ENCODE measurements around the gene ZNF438.
"Not testable (repeated sequence)": the region's sequence is repeated elsewhere in the genome, so short reads cannot be mapped to it uniquely, and the experiment has no call there.

ZNF438 gene

GRCh38 chr10:31042670-31043069 lies 11.0 kb upstream of the ZNF438 start:
- no peak for DNase-seq

- no peak for DNase-seq
Observed at GRCh38 chr10:31041011-31041410, 9.3 kb upstream of the ZNF438 start.

DNA sequence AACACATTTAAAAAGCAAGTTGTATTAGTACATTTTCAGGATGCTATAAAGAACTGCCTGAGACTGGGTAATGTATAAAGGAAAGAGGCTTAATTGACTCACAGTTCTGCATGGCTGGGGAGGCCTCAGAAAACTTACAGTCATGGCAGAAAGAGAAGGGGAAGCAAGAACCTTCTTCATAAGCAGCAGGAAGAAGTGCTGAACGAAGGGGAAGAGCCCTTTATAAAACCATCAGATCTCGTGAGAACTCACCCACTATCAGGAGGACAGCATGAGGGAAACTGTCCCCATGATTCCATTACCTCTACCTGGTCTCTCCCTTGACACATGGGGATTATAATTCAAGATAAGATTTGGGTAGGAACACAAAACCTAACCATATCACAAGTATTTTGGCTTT lies 7.3 kb upstream of the ZNF438 start:
- DNase-seq = not testable (repeated sequence)

DNA sequence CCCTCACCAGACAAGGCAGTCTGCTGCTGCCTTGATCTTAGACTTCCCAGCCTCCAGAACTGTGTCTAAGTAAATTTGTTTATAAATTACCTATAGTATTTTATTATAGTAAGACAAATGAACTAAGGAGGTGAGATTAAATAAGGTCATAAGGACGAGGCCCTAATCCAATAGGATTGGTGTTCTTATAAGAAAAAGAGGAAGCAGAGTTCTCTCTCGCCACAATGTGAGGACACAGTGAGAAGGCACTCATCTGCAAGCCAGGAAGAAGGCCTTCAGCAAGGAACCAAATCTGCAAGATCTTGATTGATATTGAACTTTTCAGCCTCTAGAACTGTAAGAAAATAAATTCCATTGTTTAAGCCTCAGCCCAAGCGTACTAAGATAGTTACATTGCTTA lies 6.1 kb upstream of the ZNF438 start:
- DNase-seq = no peak

DNA sequence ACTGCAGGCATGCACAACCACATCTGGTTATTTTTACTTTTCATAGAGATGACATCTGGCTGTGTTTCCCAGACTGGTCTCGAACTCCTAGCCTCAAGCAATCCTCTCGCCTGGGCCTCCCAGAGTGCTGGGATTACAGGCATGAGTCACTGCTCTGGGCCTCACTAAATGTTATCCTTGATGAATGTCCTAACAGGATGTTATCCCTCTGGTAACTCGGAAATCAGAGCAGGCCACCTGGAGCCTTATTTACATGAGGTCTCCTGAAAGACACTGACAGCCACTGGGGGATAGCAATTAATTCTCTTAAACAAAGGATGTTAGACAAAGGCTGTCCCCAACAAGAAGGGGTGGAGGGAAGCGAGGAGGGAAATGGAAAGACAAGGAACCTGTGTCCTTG lies 4.5 kb upstream of the ZNF438 start:
- DNase-seq = no peak

GRCh38 chr10:31035266-31035798 lies 3.7 kb upstream of the ZNF438 start:
- DNase-seq = no peak

DNA sequence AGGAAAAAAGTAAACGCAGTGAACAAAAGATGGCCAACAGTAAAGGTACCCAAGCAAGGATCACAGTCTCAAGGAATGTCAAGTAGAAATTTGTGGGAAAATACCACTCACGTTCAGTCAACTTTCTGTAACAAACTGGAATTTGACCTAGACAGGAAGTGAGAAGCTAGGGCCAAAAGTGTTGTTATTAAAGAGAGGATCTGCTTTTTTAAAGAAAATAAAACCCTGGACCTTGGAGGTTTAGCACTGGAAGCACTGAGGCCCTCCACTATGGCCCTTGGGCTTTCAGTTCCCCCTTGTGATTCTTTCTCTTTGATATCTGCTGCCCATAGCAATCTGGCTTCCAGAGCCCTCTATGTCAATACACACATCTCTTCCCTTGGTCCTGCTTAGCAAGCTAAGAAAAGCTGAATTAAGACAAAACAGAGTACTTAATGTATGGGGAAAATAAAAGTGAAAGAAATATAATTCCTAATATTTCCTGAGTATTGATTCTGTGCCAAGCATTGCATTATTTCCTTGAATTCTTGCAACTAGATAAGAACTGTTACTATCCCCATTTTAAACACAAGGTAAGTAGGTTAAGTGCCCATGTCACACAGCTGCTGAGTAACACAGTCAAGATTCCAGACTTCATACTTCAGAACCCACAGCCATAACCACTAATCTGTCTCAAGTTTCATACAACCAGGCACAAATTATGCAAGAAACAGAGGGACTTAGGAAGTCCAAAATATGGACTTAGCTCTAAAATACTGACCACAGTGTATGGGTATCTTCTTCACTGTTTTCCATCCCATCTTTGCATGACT lies 2.6 kb upstream of the ZNF438 start:
- DNase-seq = no peak

- DNase-seq = no peak
Observed at GRCh38 chr10:31033147-31033546, 1.5 kb upstream of the ZNF438 start.

DNA sequence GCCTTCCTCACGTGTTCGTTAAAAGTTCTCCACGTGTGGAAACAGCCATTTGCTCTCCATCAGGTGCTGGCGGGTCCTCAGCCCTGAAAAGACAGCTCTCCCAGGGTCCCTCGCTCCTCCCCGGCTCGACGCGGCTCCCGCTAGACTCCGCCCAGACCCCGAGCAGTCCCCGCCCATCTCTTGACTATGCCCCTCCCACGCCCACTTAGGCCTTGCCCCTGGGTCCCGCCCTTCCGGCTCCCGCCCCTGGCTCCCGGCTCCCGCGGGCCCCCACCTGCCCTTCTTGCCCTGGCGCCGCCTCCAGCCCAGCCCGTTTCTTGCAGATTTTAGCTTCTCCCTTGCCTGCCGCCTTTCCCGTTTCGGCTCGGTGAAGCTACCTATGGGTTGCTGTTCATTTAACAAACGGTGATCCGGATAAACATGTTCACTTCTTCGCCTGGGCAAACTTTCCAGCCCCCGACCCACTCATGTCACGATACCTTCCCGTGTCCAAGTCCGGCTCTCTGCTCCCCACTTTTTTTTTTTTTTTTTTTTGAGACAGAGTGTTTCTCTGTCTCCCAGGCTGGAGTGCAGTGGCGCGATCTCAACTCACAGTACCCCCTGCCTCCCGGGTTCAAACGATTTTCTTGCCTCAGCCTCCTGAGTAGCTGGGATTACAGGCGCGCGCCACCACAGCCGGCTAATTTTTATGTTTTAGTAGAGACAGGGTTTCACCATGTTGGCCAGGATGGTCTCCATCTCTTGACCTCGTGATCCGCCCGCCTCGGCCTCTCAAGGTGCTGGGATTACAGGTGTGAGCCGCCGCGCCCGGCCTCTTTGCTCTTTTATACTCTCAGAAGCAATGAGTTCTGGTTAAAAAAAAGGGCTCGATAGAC lies 830 bp upstream of the ZNF438 start:
- peak; percentile 96 for DNase-seq

- peak; percentile 1 for DNase-seq
Observed at GRCh38 chr10:31031205-31031557, 484 bp downstream of the ZNF438 start.

DNA sequence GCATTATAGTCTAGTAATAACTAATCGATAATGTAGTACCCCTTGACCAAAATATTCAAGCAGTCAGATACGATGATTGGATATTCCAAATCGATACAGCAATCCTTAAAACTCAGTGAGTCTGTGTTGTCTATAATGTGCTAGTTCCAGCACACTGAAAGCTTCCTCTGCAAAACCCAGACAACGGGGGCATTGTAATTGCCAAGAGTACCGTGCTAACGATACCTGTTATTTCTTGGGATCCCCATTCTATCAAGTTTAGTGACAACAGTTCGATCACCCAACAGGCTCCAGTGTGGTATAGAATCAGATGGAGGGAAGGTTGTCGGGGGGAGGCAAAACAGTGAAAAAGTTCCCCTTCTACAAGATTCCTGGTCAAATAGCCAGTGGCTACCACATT lies 865 bp downstream of the ZNF438 start:
- no peak for DNase-seq

DNA sequence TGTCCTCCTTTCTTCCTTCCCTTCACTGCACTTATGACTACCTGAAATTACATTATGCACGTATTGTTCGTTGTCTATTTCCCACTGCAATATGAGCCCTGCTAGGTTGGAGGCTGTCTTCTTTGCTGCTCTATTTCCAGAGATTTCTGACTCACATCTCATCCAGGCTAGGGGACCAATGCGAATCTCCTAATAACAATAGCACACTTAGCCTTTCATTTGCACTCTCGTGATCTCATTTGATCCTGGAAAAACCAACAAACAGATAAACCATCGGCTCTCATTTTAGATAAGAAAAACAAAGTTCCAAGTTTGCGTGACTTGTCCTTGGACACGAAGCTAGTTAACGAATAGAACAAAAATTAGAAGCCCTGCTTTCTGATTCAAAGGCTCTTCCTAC lies 1.4 kb downstream of the ZNF438 start:
- DNase-seq = no peak

- DNase-seq = no peak
Observed at GRCh38 chr10:31028081-31028480, 3.6 kb downstream of the ZNF438 start.

DNA sequence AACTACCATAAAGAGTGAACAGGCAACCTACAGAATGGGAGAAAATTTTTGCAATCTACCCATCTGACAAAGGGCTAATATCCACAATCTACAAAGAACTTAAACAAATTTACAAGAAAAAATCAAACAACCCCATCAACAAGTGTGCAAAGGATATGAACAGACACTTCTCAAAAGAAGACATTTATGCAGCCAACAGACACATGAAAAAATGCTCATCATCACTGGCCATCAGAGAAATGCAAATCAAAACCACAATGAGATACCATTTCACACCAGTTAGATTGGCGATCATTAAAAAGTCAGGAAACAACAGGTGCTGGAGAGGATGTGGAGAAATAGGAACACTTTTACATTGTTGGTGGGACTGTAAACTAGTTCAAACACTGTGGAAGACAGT lies 5.4 kb downstream of the ZNF438 start:
- not testable (repeated sequence) for DNase-seq

- no peak for DNase-seq
Observed at GRCh38 chr10:31025142-31025541, 6.5 kb downstream of the ZNF438 start.

GRCh38 chr10:31023558-31023957 lies 8.1 kb downstream of the ZNF438 start:
- no peak for DNase-seq

- DNase-seq = no peak
Observed at GRCh38 chr10:31020209-31020608, 11.5 kb downstream of the ZNF438 start.

DNA sequence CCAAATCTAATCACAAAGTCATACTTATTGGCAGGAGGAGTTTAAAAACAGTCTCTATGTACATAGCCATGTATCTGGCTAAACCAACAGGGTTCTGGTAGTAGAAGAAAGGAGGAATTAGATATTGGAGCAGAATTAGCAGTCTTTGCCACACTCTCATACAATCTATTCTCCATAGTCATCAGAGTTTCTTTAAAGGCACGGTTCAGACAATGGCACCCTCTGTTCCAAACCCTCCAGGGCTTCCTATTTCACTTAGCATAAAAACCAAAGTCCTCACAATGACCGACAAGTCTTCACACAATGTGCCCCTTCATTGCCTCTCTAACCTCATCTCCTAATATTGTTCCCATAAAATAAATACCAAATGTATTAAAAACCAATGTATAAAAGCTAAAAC lies 12.7 kb downstream of the ZNF438 start:
- no peak for DNase-seq

- DNase-seq = no peak
Observed at GRCh38 chr10:31018356-31018750, 13.3 kb downstream of the ZNF438 start.

DNA sequence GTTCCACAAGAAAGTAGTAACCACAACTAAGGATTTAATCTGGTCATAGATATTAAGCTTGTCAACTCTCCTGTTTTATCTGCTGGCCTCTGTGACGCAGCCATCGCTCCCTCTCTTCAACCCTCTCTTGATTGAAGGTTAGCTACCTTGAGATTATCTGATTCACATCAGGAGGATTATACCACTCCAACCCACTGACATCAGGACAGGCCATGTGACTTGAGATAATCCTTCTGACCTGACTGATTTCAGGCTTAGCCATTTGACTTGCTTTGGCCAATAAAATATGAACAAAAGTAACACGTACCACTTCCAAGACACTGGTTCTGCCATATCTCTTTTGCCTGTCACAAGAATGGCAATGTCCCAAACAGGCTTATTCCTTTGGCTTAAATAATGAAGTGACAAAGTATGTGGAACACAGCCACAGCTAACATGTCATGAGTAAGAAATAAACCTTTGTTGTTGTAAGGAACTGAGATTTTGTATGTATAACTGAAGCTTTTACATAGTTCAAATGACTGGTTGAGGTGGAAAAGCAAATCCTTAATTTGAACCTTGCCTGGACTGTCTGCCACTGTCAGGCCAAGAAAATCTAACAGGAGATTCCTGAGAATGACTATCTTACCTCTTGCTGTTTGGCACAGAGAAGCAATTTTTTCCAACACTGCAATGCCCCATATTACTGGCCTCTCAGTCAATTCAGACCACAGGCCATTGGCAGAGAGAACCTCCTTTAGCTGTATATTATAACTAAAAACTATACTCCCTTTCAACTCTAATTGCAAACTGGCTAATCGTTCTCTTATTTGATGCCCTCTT lies 13.9 kb downstream of the ZNF438 start:
- no peak for DNase-seq

DNA sequence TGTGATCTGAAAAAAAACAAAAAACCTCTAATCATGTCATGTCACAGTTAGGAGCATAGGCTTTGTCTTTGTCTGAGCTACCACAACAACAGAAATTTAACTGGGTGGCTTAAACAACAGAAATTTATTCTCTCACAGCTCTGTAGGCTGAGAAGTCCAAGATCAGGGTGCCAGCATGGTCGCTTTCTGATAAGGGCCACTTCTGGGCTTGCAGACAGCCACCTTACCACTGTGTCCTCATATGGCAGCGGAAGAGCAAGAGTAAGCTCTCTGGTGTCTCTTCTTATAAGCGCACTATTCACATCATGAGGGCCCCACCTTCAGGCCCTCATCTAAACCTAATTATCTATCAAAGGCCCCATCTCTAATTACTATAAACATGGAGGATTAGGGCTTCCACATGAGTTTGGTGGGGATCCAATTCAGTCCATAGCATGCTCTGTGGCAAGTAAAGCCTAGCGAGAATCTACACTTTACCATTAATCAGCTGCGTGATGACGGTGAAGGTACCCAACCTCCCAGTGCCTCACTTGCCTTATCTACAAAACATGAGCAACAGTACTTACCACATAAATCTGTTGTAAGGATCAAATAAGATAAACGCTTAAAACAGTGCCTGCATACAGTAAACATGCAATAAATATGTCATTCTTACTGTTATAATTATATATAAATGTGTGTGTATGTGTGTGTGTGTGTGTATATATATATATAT lies 17.3 kb downstream of the ZNF438 start:
- no peak for DNase-seq

DNA sequence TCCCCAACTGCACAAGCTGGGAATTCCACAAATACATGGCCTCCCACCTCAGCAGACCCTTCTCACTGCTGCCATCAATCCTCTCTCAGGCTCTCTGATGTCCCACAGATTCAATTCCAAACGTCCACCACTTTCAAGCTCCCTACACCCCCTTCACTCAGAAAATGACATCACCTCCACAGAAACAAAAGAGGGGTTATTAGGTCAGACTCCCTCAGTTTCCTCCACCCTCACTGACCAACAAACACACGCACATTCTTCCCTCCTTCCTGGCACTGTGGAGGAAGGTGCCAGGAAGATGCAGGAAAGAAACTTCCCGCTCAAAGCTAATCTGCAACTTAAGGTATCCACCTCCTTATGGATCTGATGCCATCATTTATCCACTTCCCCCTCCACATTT lies 18.3 kb downstream of the ZNF438 start:
- DNase-seq = no peak

DNA sequence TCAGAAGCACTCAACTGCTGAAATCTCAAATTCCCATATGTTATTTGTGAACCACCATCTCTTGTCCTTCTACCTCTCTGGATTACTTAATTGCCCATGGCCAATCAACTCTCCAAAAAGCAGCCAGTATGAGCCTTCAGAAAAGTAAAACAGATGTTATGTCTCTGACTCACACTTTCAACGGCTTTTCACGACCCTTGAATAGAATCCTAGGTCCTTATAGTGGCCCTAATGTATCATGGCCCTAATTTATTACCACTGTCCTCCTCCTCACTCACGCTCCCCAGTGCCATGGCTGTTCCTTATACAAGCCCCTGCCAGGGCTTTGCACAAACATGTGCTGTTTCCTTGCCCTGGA lies 20.0 kb downstream of the ZNF438 start:
- no peak for DNase-seq
